ENCODE results near the gene ZNF891. TPM values are rescaled to one million over a fixed set of nuclear protein-coding genes. Genes with fewer than 3 reads are reported as not detected.

Gene ZNF891
- total RNA-seq, 1 donor from 2014 or later, result 1.1 TPM

DNA sequence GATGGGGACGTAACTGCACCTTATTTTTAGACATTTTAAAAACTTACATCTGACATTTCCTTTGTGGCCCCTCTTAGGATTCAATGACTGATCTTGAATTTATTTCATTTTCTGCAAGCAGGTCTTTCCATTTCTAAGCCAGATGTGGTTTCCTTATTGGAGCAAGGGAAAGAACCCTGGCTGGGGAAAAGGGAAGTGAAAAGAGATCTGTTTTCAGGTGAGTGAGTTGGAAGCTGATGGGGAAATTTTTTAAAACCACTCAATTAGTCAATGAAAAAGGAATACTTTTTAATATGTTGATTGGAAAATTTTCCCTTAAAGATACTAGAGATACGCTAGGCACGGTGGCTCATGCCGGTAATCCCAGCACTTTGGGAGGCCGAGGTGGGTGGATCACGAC, 46.7 kb downstream of the ZNF891 start:
- Histone ChIP-seq H3K9me3 (replicated peaks) (peaks cover 83% of the 10 kb centered on the region), H3K4me1 (peaks cover 28% of the 10 kb centered on the region), H3K4me3 (no peak overlapping the region), H3K36me3 (peaks cover 72% of the 10 kb centered on the region), H3K27me3 (ENCODE audit: low read depth) (no peaks in the 10 kb centered on the region), H3K27ac (replicated peaks) (no peak overlapping the region)
- no peak for DNase-seq
- TF ChIP-seq, protein P1, sequence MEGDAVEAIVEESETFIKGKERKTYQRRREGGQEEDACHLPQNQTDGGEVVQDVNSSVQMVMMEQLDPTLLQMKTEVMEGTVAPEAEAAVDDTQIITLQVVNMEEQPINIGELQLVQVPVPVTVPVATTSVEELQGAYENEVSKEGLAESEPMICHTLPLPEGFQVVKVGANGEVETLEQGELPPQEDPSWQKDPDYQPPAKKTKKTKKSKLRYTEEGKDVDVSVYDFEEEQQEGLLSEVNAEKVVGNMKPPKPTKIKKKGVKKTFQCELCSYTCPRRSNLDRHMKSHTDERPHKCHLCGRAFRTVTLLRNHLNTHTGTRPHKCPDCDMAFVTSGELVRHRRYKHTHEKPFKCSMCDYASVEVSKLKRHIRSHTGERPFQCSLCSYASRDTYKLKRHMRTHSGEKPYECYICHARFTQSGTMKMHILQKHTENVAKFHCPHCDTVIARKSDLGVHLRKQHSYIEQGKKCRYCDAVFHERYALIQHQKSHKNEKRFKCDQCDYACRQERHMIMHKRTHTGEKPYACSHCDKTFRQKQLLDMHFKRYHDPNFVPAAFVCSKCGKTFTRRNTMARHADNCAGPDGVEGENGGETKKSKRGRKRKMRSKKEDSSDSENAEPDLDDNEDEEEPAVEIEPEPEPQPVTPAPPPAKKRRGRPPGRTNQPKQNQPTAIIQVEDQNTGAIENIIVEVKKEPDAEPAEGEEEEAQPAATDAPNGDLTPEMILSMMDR (IDR thresholded peaks at IDR 0.05; ENCODE audit: borderline replicate concordance), result no peak
- intact Hi-C loops (cut with micrococcal nuclease), result no loop called here

DNA sequence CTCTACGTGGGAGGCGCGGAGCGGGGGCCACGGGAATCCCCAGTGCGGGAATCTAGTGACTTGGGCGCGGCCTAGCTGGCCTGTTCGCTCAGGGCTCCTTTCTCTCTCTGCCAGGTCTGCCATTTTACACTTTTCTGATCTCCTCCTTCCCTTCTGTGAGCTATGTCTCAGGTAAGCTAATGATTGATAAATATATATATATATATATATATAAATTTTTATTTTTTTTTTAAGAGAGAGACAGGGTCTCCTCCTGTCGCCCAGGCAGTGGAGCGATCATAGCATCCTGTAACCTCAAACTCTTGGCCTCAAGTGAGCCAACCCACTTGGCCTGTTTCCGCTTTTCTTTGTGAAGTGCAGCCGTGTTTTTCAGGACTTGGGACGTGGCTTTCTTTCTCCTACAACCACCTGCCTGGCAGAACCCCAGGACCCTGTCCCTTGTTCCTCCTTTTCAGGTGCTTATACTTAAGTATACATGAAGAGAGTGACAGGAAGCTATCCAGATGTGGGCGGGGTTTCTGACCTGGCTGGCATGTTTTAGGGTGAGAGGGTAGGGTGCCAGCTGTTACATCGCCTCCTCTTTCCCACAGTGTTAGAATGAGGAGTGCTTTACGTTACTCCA, 48.8 kb downstream of the ZNF891 start:
- DNase-seq, result no peak
- H3K36me3 ChIP-seq, result peaks cover 52% of the 10 kb centered on the region
- intact Hi-C loops (cut with micrococcal nuclease), result loop anchor here (2.0 kb wide), 1 partner anchor 50 kb away; the partner anchor contains the start of genes ZNF10 and ZNF891

DNA sequence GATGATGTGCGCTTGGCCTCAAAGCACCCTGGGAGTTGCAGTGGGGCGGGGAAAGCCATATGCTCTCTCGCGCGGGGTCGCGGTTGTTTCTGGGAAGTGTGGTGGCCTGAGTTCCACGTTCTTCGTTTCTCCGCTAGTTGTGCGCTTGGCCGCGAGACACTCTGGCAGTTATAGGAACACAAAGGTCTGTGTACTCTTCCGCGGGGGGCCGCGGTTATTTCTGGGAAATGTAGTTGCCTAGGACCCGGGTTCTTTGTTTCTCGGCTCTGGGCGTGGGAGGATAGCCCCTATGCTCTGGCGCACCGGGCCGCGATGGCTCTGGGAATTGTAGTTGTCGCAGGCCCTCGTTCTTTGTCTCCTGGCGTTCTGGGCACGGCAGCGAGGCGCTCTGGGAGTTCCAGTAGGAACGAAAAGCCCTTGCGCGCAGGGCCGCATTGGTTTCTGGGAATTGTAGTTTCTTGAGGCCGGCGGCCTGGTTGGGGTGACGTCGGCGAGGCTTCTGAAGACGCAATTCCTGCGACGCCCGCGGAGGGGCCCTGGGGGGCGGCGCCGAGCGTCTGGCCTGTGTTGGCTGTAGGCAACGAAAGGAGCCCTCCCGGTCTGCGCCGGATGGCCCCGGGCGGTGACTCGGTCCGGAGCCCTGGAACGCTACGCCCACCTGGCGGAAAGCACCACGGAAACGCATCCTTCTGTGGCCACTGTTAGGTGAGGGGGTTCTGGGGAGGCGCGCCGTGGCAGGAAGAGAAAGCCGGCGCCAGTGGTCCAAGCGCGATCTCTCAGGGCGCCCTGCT, 49.5 kb downstream of the ZNF891 start, which contains the start of gene ZNF140:
Gene ZNF140, plus strand, starts transcription at position 556 of the 791 bp plus-strand sequence. CDS start 398 bp downstream, outside the sequence.
- Histone ChIP-seq H3K9me3 (replicated peaks) (peaks cover 83% of the 10 kb centered on the region), H3K27me3 (ENCODE audit: low read depth) (no peaks in the 10 kb centered on the region), H3K36me3 (peaks cover 45% of the 10 kb centered on the region), H3K27ac (replicated peaks) (peak within 1 kb of the TSS; percentile 95), H3K4me1 (peaks cover 28% of the 10 kb centered on the region), H3K4me3 (peak within 1 kb of the TSS; percentile 76)
- intact Hi-C loops (cut with micrococcal nuclease), result loop anchor here (2.0 kb wide), 1 partner anchor 50 kb away; the partner anchor contains the start of genes ZNF10 and ZNF891
- DNase-seq, result peak; percentile 96
- TF ChIP-seq, protein P1 (IDR thresholded peaks at IDR 0.05; ENCODE audit: borderline replicate concordance), result peak; percentile 53

More for the DNA sequence above, 48.8 kb downstream of the ZNF891 start:
- Histone ChIP-seq H3K27me3 (ENCODE audit: low read depth) (no peaks in the 10 kb centered on the region), H3K4me1 (peaks cover 28% of the 10 kb centered on the region), H3K4me3 (peak overlapping the region; percentile 76), H3K27ac (replicated peaks) (peak overlapping the region; percentile 95), H3K9me3 (replicated peaks) (peaks cover 83% of the 10 kb centered on the region)
- TF ChIP-seq, protein P1 (IDR thresholded peaks at IDR 0.05; ENCODE audit: borderline replicate concordance), result no peak

DNA sequence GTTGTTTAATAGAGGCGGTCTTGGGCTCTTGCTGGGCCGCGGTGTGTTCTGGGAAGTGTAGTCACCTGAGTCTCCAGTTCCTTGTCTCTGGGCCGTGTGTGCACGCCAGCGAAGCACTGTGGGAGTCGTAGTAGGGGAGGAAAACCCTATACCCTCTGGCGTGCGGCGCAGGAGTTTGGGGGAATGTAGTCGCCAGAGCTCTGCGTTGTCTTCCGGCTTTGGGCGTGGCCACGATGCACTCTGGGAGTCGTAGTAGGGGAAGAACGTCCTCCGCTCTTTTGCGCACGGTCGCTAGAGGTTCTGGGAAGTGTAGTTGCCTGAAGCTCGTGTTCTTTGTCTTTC, 50.1 kb downstream of the ZNF891 start:
- Histone ChIP-seq H3K4me3 (peak overlapping the region; percentile 76), H3K27ac (replicated peaks) (peak overlapping the region; percentile 95), H3K4me1 (peaks cover 28% of the 10 kb centered on the region), H3K27me3 (ENCODE audit: low read depth) (no peaks in the 10 kb centered on the region), H3K9me3 (replicated peaks) (peaks cover 83% of the 10 kb centered on the region), H3K36me3 (peaks cover 39% of the 10 kb centered on the region)
- DNase-seq, result peak; percentile 98
- TF ChIP-seq, protein P1 (IDR thresholded peaks at IDR 0.05; ENCODE audit: borderline replicate concordance), result no peak
- intact Hi-C loops (cut with micrococcal nuclease), result loop anchor here (2.0 kb wide), 1 partner anchor 51 kb away; the partner anchor contains the start of genes ZNF10 and ZNF891

DNA sequence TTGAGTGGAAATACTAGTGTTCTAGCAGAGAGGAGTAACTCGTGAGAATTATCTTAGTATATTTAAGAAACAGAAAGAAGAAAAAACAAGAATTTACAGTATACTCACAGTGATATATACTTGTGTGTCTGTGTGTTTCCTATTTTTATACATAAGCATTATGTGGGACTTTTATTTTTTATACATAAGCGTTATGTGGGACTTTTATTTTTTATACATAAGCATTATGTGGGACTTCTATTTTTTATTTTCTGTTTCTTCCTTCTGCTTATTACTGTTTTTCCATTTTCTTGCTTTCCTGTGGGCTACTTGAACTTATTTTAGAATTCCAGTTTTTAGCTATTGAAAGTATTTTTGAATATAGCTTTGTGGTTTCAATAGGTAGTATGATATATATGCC, 56.2 kb downstream of the ZNF891 start:
- TF ChIP-seq, protein P1 (IDR thresholded peaks at IDR 0.05; ENCODE audit: borderline replicate concordance), result no peak
- H3K36me3 ChIP-seq, result peaks cover under 1% of the 10 kb centered on the region
- peaks cover 100% of the 10 kb centered on the region for H3K9me3 ChIP-seq (replicated peaks)
- H3K27ac ChIP-seq (replicated peaks), result no peak overlapping the region
- H3K4me1 ChIP-seq, result no peaks in the 10 kb centered on the region
- no peak overlapping the region for H3K4me3 ChIP-seq
- DNase-seq, result no peak
- no peaks in the 10 kb centered on the region for H3K27me3 ChIP-seq (ENCODE audit: low read depth)
- intact Hi-C loops (cut with micrococcal nuclease), result no loop called here
